K562 (cell line): ENCODE results near the gene NPAS2. TPM values are rescaled to one million over a fixed set of nuclear protein-coding genes. Genes with fewer than 3 reads are reported as not detected.

ENCODE experiments used
- ATAC-seq: fragments of 200-7000 bp; cut with Tn5 transposase; 3 replicates; pipeline ENCODE4 v1.9.1; 2020; ENCODE audit warnings: moderate library complexity
- BruUV-seq: library from RNA; stranded (reverse); fragments of 400-500 nt; replicated peaks from 2 replicates; lab custom pipeline; 2021; lab: Mats Ljungman, UMichigan
- CTCF ChIA-PET: fragments of 300-600 bp; formaldehyde crosslinking; extraction: SDS; loops from one replicate; lab custom pipeline; 2021; ENCODE audit warnings: low intra/inter-chr PET ratio; lab: Yijun Ruan, JAX
- POLR2A ChIA-PET: fragments of 300-600, 350-650 bp; sonication (Branson Sonifier 250); formaldehyde crosslinking; extraction: SDS; loops from one replicate; lab custom pipeline; 2021; ENCODE audit warnings: antibody characterized with exemption, inconsistent platforms; lab: Yijun Ruan, JAX
- DNase-seq, 4 experiments: peaks; one replicate each; pipeline versions ENCODE4 v3.0.0 to v3.0.0-alpha.2; 2011 to 2018; ENCODE audit warnings: low spot score in 3 of 4, mixed read lengths in 3 of 4; ENCODE audit errors: extremely low read depth in 1 of 4
- FAIRE-seq: peaks from 2 replicates; lab custom pipeline; 2011; peaks lifted over from hg19 to GRCh38; lab: Jason Lieb, UNC
- H2AFZ ChIP-seq: 2 replicates; pipeline ENCODE4 v1.6.0; 2011; ENCODE audit warnings: low read depth, low read length, control low read depth, inconsistent platforms
- H3K27ac ChIP-seq: fragments of 200-600 bp; 3 replicates; pipeline ENCODE4 v1.8.0; 2011; ENCODE audit warnings: low read depth, mild to moderate bottlenecking, control low read depth, inconsistent platforms, low read length, moderate library complexity, mixed read lengths; ENCODE audit errors: extremely low read depth
- H3K27me3 ChIP-seq, 2 experiments: fragments of 300-600 bp in 1 of 2; 2 replicates in 1 of 2; 3 replicates in 1 of 2; pipeline versions ENCODE4 v1.6.0 to v1.8.0; 2011; ENCODE audit warnings: inconsistent platforms in 2 of 2, low read length in 2 of 2, mild to moderate bottlenecking in 1 of 2, mixed read lengths in 1 of 2, moderate library complexity in 1 of 2; ENCODE audit not compliant: control insufficient read depth in 2 of 2, insufficient read depth in 2 of 2
- H3K36me3 ChIP-seq: fragments of 300-600 bp; 3 replicates; pipeline ENCODE4 v1.8.0; 2011; ENCODE audit warnings: mild to moderate bottlenecking, low read length, inconsistent platforms; ENCODE audit not compliant: control insufficient read depth, insufficient read depth
- H3K4me1 ChIP-seq, 2 experiments: fragments of 200-600 bp in 1 of 2; replicated peaks in 1 of 2; 2 replicates in 1 of 2; 3 replicates in 1 of 2; pipeline versions ENCODE4 v1.5.1 to v1.8.0; 2011; ENCODE audit warnings: inconsistent platforms in 2 of 2, low read length in 2 of 2, mild to moderate bottlenecking in 1 of 2, mixed read lengths in 1 of 2, moderate library complexity in 1 of 2; ENCODE audit not compliant: control insufficient read depth in 2 of 2, insufficient read depth in 2 of 2
- H3K4me2 ChIP-seq: 2 replicates; pipeline ENCODE4 v1.6.1; 2011; ENCODE audit warnings: low read length, control low read depth, inconsistent platforms, mixed read lengths; ENCODE audit not compliant: insufficient read depth
- H3K4me3 ChIP-seq: fragments of 200-600 bp; sonication (generic), shearing (Covaris generic); 2 replicates; pipeline ENCODE4 v1.5.1; 2016; ENCODE audit warnings: control low read depth, inconsistent platforms
- H3K79me2 ChIP-seq: fragments of 200-600 bp; 3 replicates; pipeline ENCODE4 v1.8.0; 2011; ENCODE audit warnings: low read length, inconsistent platforms; ENCODE audit not compliant: control insufficient read depth, insufficient read depth
- H3K9ac ChIP-seq, 2 experiments: 2 replicates each; pipeline versions ENCODE4 v1.6.0 to v1.6.1; 2011; ENCODE audit warnings: low read depth in 2 of 2, low read length in 2 of 2, control low read depth in 1 of 2, inconsistent platforms in 1 of 2, mild to moderate bottlenecking in 1 of 2, mixed read lengths in 1 of 2; ENCODE audit not compliant: insufficient read depth in 1 of 2
- H3K9me1 ChIP-seq: one replicate; pipeline ENCODE4 v1.6.0; 2011; ENCODE audit warnings: inconsistent platforms, mild to moderate bottlenecking, low read length, moderate library complexity; ENCODE audit not compliant: control insufficient read depth, insufficient read depth
- H3K9me3 ChIP-seq: replicated peaks from 2 replicates; pipeline ENCODE4 v1.5.1; 2011; ENCODE audit warnings: low read depth, low read length, inconsistent platforms; ENCODE audit not compliant: control insufficient read depth, insufficient read depth
- H4K20me1 ChIP-seq: replicated peaks from 2 replicates; pipeline ENCODE4 v1.6.1; 2011; ENCODE audit warnings: low read length, inconsistent platforms, mixed read lengths; ENCODE audit not compliant: control insufficient read depth, insufficient read depth
- CXXC5 ChIP-seq: fragments of 250-450 bp; sonication (Bioruptor Pico); IDR thresholded peaks from 2 replicates; pipeline ENCODE4 v1.8.0; 2022; ENCODE audit warnings: inconsistent platforms, mild to moderate bottlenecking, moderate library complexity
- SLC30A9 ChIP-seq: fragments of 250-450 bp; sonication (Bioruptor Pico); IDR thresholded peaks from 2 replicates; pipeline ENCODE4 v1.8.0; 2022; ENCODE audit warnings: mild to moderate bottlenecking, moderate library complexity
- SREBF1 ChIP-seq: fragments of 150-350 bp; IDR thresholded peaks from 2 replicates; pipeline ENCODE4 v1.6.1; 2014; ENCODE audit warnings: antibody characterized with exemption, low read depth, low read length, borderline replicate concordance
- TAF1 ChIP-seq: IDR thresholded peaks from 2 replicates; pipeline ENCODE4 v1.6.1; 2011; ENCODE audit warnings: mild to moderate bottlenecking, low read length, moderate library complexity; ENCODE audit not compliant: insufficient read depth, control insufficient read depth, severe bottlenecking; ENCODE audit errors: extremely low read depth
- ZNF146 ChIP-seq: IDR thresholded peaks from one replicate; pipeline ENCODE4 v1.6.1; 2018; ENCODE audit warnings: missing compliant biosample characterization; ENCODE audit not compliant: unreplicated experiment
- WGBS: fragments of 100-300 bp; shearing (Covaris generic); methylation state at CpG from one replicate; pipeline ENCODE4 v1.1.6; 2016; ENCODE audit warnings: low coverage, mixed read lengths; ENCODE audit not compliant: insufficient coverage; ENCODE audit errors: missing lambda C conversion rate; 5-methylcytosine and 5-hydroxymethylcytosine counted together
- in situ Hi-C: fragments of 300-500 bp; cut with MboI; formaldehyde crosslinking; loops from 4 replicates; pipeline ENCODE4 v1.15.0; 2018; ENCODE audit warnings: inconsistent platforms, mixed read lengths
- intact Hi-C: fragments of 100-400 bp; cut with micrococcal nuclease; formaldehyde crosslinking; loops from 2 replicates; pipeline ENCODE4 v1.14.2; 2022
- polyA plus RNA-seq, 8 experiments: library from polyadenylated mRNA; depleted of rRNA in 4 of 8; stranded (reverse) in 5 of 8; unstranded in 3 of 8; fragments of >200 nt; fragmentation: Nextera tagmentation in 2 of 8; fragmentation: Illumina TruSeq in 1 of 8; extraction: Ambion mirVana in 2 of 8; extraction: Trizol in 1 of 8; gene quantifications; 2 replicates each; pipeline versions ENCODE4 v1.2.1 to v1.2.3, GENCODE V29; 2011 to 2014; ENCODE audit warnings: inconsistent platforms in 1 of 8, missing spikeins in 1 of 8
- total RNA-seq, 7 experiments: library from RNA; depleted of rRNA in 6 of 7; stranded (reverse); fragments of >200 nt in 6 of 7; fragmentation: Illumina TruSeq in 2 of 7; extraction: Trizol in 2 of 7; gene quantifications; 2 replicates each; pipeline versions ENCODE4 v1.2.1 to v1.2.3, GENCODE V29; 2011 to 2021; ENCODE audit warnings: low replicate concordance in 1 of 7
- TF ChIP-seq, protein P1 (sequence below), 2 experiments: fragments of 450-650 bp in 1 of 2; IDR thresholded peaks; 2 replicates each; pipeline ENCODE4 v1.6.1; 2011 to 2017; ENCODE audit warnings: low read depth in 2 of 2, antibody characterized with exemption in 1 of 2, borderline replicate concordance in 1 of 2, low read length in 1 of 2, mild to moderate bottlenecking in 1 of 2, mixed read lengths in 1 of 2; ENCODE audit not compliant: control insufficient read depth in 1 of 2

NPAS2 gene
- total and polyA plus RNA-seq, 9 of the 15 experiments (the other 6 are each of a cell fraction or from before 2014, with no cell fraction given) = 0.06 to 0.29 (median 0.07) TPM; not detected in 5

DNA sequence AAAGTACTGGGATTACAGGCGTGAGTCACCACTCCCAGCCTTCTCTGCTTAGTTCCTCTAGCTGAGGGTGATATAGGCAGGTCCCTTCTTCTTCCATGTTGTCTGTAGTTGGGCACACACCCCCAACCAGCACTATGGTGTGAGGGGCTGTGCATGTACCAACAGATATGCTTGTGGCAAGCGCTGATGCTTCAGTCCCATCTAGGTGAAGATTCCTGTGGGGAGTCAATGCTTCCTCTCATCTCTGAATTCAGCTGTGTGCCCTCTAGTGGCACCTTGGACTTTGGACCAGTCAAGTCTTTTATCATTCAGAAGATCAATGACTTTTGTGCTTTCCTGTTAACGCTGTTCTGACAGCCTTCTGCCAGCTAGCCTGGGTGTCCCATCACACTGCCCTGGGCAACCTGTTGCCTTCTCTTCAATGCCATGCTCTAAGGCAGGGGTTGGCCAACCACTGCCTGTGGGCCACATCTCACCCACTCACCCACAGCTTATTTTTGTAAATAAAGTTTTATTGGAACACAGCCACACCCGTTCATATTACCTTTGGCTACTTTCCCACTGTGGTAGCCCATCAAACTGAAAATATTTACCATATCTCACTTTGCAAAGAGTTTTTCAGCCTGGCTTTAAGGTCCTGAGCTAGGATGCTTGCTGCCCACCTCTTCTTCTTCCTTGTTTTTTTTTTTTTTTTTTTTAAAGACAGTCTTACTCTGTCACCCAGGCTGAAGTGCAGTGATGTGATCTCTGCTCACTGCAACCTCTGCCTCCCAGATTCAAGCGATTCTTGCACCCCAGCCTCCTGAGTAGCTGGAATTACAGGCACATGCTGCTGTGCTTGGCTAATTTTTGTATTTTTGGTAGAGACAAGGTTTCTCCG is 51.0 kb downstream of the NPAS2 start (continued):
- TF ChIP-seq, protein P1, sequence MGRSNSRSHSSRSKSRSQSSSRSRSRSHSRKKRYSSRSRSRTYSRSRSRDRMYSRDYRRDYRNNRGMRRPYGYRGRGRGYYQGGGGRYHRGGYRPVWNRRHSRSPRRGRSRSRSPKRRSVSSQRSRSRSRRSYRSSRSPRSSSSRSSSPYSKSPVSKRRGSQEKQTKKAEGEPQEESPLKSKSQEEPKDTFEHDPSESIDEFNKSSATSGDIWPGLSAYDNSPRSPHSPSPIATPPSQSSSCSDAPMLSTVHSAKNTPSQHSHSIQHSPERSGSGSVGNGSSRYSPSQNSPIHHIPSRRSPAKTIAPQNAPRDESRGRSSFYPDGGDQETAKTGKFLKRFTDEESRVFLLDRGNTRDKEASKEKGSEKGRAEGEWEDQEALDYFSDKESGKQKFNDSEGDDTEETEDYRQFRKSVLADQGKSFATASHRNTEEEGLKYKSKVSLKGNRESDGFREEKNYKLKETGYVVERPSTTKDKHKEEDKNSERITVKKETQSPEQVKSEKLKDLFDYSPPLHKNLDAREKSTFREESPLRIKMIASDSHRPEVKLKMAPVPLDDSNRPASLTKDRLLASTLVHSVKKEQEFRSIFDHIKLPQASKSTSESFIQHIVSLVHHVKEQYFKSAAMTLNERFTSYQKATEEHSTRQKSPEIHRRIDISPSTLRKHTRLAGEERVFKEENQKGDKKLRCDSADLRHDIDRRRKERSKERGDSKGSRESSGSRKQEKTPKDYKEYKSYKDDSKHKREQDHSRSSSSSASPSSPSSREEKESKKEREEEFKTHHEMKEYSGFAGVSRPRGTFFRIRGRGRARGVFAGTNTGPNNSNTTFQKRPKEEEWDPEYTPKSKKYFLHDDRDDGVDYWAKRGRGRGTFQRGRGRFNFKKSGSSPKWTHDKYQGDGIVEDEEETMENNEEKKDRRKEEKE (IDR thresholded peaks at IDR 0.05; ENCODE audit: borderline replicate concordance in 1 of 2, control insufficient read depth in 1 of 2, low read depth in 2 of 2, low read length in 1 of 2) = no peak

DNA sequence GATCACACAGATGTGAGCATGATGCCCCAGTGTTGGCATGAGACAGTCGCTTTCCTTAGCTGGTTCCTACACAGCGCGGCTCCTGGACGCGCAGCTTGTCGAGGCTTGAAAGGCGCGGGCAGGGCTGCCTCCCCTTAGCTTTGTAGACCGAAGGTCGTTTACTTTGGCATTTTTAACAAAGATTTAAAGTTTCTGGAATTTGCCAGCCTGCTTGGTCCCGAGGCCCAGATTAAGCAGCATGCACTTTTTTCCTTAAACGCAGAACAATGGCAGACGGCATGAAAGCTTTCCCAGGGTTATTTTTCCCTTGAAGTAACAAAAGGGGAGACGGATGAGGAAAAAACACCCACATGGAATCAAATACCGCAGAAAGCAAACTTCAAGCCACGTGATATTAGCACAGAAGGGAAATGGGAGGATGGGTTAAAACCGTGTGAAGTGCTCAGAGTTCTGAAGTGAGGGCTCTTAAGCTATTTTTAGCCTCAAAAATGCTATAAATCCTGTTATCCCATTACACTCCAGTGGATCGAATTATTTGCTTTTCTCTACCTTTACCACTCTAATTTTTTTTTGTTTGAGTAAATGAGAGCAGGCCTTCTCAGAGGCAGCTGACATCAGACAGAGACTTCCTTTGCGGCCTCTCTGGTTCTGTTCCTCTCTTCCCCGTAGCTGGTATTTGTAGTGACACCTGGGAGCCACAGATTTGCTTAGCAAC is 55.7 kb downstream of the NPAS2 start:
- Histone ChIP-seq H3K9ac (no peak overlapping the region), H3K4me3 (no peak overlapping the region), H3K27me3 (peaks cover 0 to 3% of the 10 kb centered on the region in 2 experiments; a peak in 2 of 5 replicates), H3K9me1 (no peaks in the 10 kb centered on the region), H2AFZ (no peak overlapping the region), H3K79me2 (no peaks in the 10 kb centered on the region), H3K4me1 (no peaks in the 10 kb centered on the region; a peak in 1 of 5 replicates), H3K4me2 (no peak overlapping the region), H3K9me3 (no peaks in the 10 kb centered on the region), H3K36me3 (no peaks in the 10 kb centered on the region), H3K27ac (no peak overlapping the region), H4K20me1 (no peaks in the 10 kb centered on the region)
- DNase-seq = no peak
- no TSS peak for BruUV-seq
- no peak for TF ChIP-seq SREBF1
- no peak for TF ChIP-seq ZNF146
- TF ChIP-seq TAF1 = no peak
- TF ChIP-seq CXXC5 (CRISPR knock-in tag) = no peak
- no peak for TF ChIP-seq SLC30A9 (CRISPR knock-in tag)
- CTCF ChIA-PET = no interaction called here
- intact Hi-C loops (no loop called here), in situ Hi-C loops (no loop called here)
- ATAC-seq = no peak
- no peak for FAIRE-seq
- POLR2A ChIA-PET = interaction anchor here (1.2 kb wide), 1 partner anchor 14 kb away, joined by 3 read pairs; no protein-coding TSS in a partner anchor
- 49% methylated on average over 18 of the region's 20 CpGs for WGBS
